Natural killer cell (primary cell): ENCODE results near the gene SULT1E1. TPM values are rescaled to one million over a fixed set of nuclear protein-coding genes. Genes with fewer than 3 reads are reported as not detected.
A peak's percentile ranks its signal among the peaks of the same experiment; 100 is the strongest.

ENCODE experiments used
- ATAC-seq, 3 donors: fragments of 150-1000 bp in 2 of 3; fragments of 200-7000 bp in 1 of 3; cut with Tn5 transposase; 1 replicate in 1 of 3; 2 replicates in 2 of 3; pipeline ENCODE4 v1.10.0; 2021; ENCODE audit warnings: mild to moderate bottlenecking in 2 of 3, moderate library complexity in 2 of 3
- DNase-seq, 2 donors: peaks; one replicate each; pipeline versions ENCODE4 v3.0.0 to v3.0.0-alpha.2; 2013 to 2021; ENCODE audit warnings: mixed read lengths in 1 of 2
- H3K27ac ChIP-seq: one replicate; pipeline ENCODE4 v1.5.1; 2013; ENCODE audit warnings: mild to moderate bottlenecking, low read length
- H3K27me3 ChIP-seq: one replicate; pipeline ENCODE4 v1.6.1; 2013; ENCODE audit warnings: low read length; ENCODE audit not compliant: control insufficient read depth, insufficient read depth
- H3K36me3 ChIP-seq: one replicate; pipeline ENCODE4 v1.6.1; 2013; ENCODE audit warnings: low read length; ENCODE audit not compliant: control insufficient read depth, insufficient read depth
- H3K4me1 ChIP-seq: one replicate; pipeline ENCODE4 v1.6.1; 2013; ENCODE audit warnings: low read length; ENCODE audit not compliant: control insufficient read depth, insufficient read depth
- H3K4me3 ChIP-seq: one replicate; pipeline ENCODE4 v1.5.1; 2013; ENCODE audit warnings: low read length
- H3K9me3 ChIP-seq: one replicate; pipeline ENCODE4 v1.6.1; 2013; ENCODE audit warnings: low read length; ENCODE audit not compliant: control insufficient read depth, insufficient read depth
- H3K27ac Mint-ChIP-seq, 2 donors: one replicate each; pipeline ENCODE4 v1.8.0; 2022; ENCODE audit warnings: mild to moderate bottlenecking in 2 of 2, mixed read lengths in 2 of 2, moderate library complexity in 1 of 2
- H3K27me3 Mint-ChIP-seq, 2 donors: one replicate each; pipeline ENCODE4 v1.8.0; 2022; ENCODE audit warnings: low read depth in 2 of 2, mixed read lengths in 2 of 2
- H3K36me3 Mint-ChIP-seq: one replicate; pipeline ENCODE4 v1.8.0; 2022; ENCODE audit warnings: mixed read lengths
- H3K4me1 Mint-ChIP-seq, 2 donors: one replicate each; pipeline ENCODE4 v1.8.0; 2022; ENCODE audit warnings: mixed read lengths in 2 of 2
- H3K4me3 Mint-ChIP-seq: one replicate; pipeline ENCODE4 v1.8.0; 2022; ENCODE audit warnings: mild to moderate bottlenecking, moderate library complexity, mixed read lengths
- H3K9me3 Mint-ChIP-seq, 2 donors: one replicate each; pipeline ENCODE4 v1.8.0; 2022; ENCODE audit warnings: mixed read lengths in 2 of 2
- WGBS: methylation state at CpG from one replicate; pipeline ENCODE4 v1.1.7; 2013; ENCODE audit warnings: missing lambda C conversion rate; ENCODE audit not compliant: insufficient coverage; 5-methylcytosine and 5-hydroxymethylcytosine counted together
- intact Hi-C: fragments of 100-400 bp; cut with micrococcal nuclease; formaldehyde crosslinking; loops from one replicate; pipeline ENCODE4 v1.14.2; 2022
- total RNA-seq, 4 donors: library from RNA; stranded (reverse); fragments of 120-200 nt in 1 of 4; gene quantifications; one replicate each; pipeline versions ENCODE4 v1.2.3 to v1.2.4, GENCODE V29; 2013 to 2022
- TF ChIP-seq, protein P1 (sequence below): fragments of 200-600 bp; IDR thresholded peaks from one replicate; pipeline ENCODE4 v1.8.0; 2022; ENCODE audit warnings: antibody characterized with exemption

Gene SULT1E1
- total RNA-seq, 3 donors from 2014 or later (not counting 1 experiment from before 2014, with no cell fraction given), result not detected

DNA sequence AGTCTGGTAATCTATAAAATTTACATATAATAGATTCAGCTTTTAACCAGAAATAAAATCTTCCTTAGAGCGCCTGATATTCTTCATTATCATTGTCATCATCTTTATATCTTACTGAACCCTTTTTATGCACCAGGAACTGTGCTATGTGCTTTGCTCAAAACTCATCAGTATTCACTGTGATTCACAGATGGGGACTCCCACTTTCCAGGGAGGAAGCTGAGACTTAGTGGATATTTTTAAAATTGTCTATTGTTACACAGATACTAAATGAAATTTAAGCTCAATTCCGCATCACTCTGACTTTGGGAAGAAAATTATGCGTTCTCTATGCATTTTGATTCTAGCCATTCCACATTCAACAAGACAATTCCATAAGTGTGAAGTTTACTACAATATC lies 34.8 kb upstream of the SULT1E1 start:
- H3K27me3 ChIP-seq, result no peaks in the 10 kb centered on the region
- TF ChIP-seq, protein P1, sequence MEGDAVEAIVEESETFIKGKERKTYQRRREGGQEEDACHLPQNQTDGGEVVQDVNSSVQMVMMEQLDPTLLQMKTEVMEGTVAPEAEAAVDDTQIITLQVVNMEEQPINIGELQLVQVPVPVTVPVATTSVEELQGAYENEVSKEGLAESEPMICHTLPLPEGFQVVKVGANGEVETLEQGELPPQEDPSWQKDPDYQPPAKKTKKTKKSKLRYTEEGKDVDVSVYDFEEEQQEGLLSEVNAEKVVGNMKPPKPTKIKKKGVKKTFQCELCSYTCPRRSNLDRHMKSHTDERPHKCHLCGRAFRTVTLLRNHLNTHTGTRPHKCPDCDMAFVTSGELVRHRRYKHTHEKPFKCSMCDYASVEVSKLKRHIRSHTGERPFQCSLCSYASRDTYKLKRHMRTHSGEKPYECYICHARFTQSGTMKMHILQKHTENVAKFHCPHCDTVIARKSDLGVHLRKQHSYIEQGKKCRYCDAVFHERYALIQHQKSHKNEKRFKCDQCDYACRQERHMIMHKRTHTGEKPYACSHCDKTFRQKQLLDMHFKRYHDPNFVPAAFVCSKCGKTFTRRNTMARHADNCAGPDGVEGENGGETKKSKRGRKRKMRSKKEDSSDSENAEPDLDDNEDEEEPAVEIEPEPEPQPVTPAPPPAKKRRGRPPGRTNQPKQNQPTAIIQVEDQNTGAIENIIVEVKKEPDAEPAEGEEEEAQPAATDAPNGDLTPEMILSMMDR, result no peak
- peaks cover 10 to 27% of the 10 kb centered on the region in 2 donors for H3K27me3 Mint-ChIP-seq
- intact Hi-C loops, result no loop called here
- no peak for ATAC-seq
- WGBS, result 84% methylated on average over 3 of the region's 3 CpGs
- H3K4me3 Mint-ChIP-seq, result no peak overlapping the region
- H3K4me1 ChIP-seq, result no peaks in the 10 kb centered on the region
- H3K27ac Mint-ChIP-seq, result no peak overlapping the region
- no peaks in the 10 kb centered on the region for H3K9me3 Mint-ChIP-seq
- H3K27ac ChIP-seq, result no peak overlapping the region
- DNase-seq, result no peak
- H3K36me3 Mint-ChIP-seq, result no peaks in the 10 kb centered on the region
- H3K4me3 ChIP-seq, result no peak overlapping the region
- H3K4me1 Mint-ChIP-seq, result no peaks in the 10 kb centered on the region
- no peaks in the 10 kb centered on the region for H3K36me3 ChIP-seq
- H3K9me3 ChIP-seq, result no peaks in the 10 kb centered on the region

DNA sequence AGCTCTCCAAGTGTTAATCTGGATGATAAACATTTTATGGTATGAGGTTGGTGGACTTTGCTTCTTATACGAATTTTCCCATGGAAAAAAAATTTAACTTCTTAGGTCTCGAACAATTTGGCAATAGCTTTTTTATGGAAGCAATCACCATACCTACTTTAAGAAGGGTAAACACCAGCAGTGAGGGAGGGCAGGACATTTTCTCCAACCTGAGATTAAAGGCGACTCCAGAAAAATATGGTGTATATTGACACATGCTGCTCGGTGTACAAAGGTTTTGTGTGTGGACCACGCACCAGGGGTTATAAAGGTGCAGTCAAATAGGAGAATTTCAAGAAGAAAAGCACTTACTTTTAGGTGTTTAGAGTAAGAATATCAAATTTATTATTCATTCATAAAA lies 34.2 kb upstream of the SULT1E1 start:
- Histone ChIP-seq H3K4me3 (no peak overlapping the region), H3K27me3 (no peaks in the 10 kb centered on the region), H3K9me3 (no peaks in the 10 kb centered on the region), H3K36me3 (no peaks in the 10 kb centered on the region), H3K4me1 (no peaks in the 10 kb centered on the region), H3K27ac (no peak overlapping the region)
- Mint-ChIP-seq H3K36me3 (no peaks in the 10 kb centered on the region), H3K4me3 (no peak overlapping the region), H3K27ac (no peak overlapping the region), H3K4me1 (no peaks in the 10 kb centered on the region), H3K27me3 (peaks cover 10 to 25% of the 10 kb centered on the region in 2 donors), H3K9me3 (no peaks in the 10 kb centered on the region)
- TF ChIP-seq, protein P1, result no peak
- ATAC-seq (no peak), DNase-seq (no peak)
- intact Hi-C loops, result no loop called here
- 75% methylated on average over 5 of the region's 5 CpGs for WGBS

DNA sequence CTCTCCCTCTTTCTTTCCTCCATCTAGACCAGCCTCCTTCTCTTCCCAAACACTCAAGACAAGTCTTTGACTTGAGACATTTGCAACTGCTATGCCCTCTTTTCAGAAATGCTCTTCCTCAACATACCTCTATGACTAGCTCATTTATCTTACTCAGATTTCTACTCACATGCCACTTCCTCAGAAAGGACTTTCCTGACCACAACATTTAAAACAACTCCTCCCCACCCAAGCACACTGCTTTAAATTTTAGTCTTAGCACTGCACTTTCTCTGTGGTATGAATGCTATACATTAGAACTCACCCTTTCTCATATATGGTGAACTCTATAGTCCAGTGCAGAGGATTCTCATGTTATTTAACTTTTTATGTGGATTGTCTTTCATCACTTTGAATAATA lies 28.4 kb upstream of the SULT1E1 start:
- ATAC-seq (peak in 2 of 3 donors; percentile 46 to 52), DNase-seq (no peak)
- no peaks in the 10 kb centered on the region for H3K36me3 ChIP-seq
- H3K4me1 Mint-ChIP-seq, result peaks cover 5 to 6% of the 10 kb centered on the region in 2 donors
- H3K27ac ChIP-seq, result no peak overlapping the region
- H3K4me3 Mint-ChIP-seq, result no peak overlapping the region
- intact Hi-C loops, result no loop called here
- TF ChIP-seq, protein P1, result no peak
- H3K27me3 Mint-ChIP-seq, result peaks cover 0 to 6% of the 10 kb centered on the region in 2 donors
- H3K27ac Mint-ChIP-seq, result no peak overlapping the region
- H3K36me3 Mint-ChIP-seq, result no peaks in the 10 kb centered on the region
- H3K27me3 ChIP-seq, result no peaks in the 10 kb centered on the region
- no peaks in the 10 kb centered on the region for H3K9me3 Mint-ChIP-seq
- H3K9me3 ChIP-seq, result no peaks in the 10 kb centered on the region
- H3K4me1 ChIP-seq, result no peaks in the 10 kb centered on the region
- no peak overlapping the region for H3K4me3 ChIP-seq

DNA sequence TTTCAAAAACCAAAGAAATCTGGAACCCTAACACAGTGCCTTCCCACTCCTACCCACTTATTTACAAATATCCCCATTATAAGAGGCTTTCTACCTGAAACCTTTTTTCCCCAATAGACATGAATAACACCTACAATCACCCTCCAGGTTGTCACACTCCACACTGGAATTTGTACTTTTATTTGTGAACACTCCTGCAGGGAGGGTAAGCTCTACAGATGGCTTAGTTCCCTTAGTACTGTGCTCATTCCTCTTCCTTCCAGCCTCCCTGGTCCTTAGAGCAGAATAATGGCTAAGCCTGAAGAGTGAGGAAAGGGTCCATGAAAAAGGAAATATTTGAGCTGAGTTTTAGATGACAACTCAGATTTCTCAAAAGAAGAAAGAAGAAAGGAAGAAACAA lies 22.2 kb upstream of the SULT1E1 start:
- intact Hi-C loops, result no loop called here
- Mint-ChIP-seq H3K27ac (no peak overlapping the region), H3K4me1 (no peaks in the 10 kb centered on the region)

More for the DNA sequence above, 22.2 kb upstream of the SULT1E1 start:
- H3K36me3 Mint-ChIP-seq, result no peaks in the 10 kb centered on the region
- Histone ChIP-seq H3K4me1 (no peaks in the 10 kb centered on the region), H3K4me3 (no peak overlapping the region), H3K27me3 (no peaks in the 10 kb centered on the region), H3K36me3 (no peaks in the 10 kb centered on the region), H3K9me3 (no peaks in the 10 kb centered on the region), H3K27ac (no peak overlapping the region)
- no peaks in the 10 kb centered on the region for H3K9me3 Mint-ChIP-seq
- ATAC-seq (no peak), DNase-seq (no peak)
- TF ChIP-seq, protein P1, result no peak
- H3K4me3 Mint-ChIP-seq, result no peak overlapping the region
- H3K27me3 Mint-ChIP-seq, result peaks cover 0 to 2% of the 10 kb centered on the region in 2 donors
